NCI-H345 treated with DMSO at 0.1 percent for 48 hours (cell line): ENCODE results near the gene PACS2.

ENCODE experiments used
- DNase-seq: peaks from one replicate; lab custom pipeline; 2025; ENCODE audit not compliant: unreplicated experiment; lab: John Stamatoyannopoulos, UW

PACS2 gene

DNA sequence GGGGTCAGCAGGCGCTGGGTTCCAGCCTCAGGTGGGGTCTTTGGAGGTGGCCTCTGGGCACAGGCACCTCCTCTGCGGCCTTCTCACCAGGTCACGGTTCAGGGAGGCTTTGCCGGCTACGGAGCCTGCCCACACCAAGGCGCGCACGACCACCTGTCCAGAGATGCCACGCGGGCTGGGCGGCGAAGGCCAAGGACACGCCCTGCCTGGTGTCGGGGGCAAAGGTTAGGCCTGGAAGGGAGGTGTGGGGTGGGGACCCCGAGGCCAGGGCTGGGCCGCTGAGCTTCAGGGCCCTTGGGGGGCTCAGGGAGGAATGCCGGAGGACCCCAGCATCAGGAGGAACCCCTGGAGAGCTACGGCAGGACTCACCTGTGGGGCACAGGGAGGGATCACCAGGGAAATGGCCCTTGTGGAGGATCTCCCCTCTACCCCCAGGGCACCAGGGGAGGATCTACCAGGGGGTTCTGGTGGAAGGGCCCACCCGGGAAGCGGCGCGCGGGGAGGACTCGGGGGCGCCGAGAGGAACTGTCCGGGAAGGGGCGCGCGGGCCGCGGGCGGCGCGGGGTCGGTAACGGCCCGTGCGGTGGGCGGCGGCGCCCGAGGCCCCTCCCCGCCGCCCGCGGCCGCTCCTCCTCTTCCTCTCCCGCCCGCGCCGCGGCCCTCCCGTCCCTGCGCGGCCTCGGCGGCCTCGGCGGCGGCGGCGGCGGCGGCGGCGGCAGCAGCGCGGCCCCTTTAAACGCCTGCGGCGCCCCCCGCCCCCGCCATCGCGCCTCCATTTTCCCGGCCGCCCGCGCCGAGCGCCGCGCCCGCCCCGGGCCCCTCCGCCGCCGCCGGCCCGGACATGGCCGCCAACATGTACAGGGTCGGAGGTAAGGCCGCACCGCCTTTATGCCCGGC lies 104.9 kb downstream of the PACS2 start, which contains the start of gene MTA1:
MTA1 (plus strand) TSS at position 633 of the 897 bp plus-strand sequence; CDS start at position 842, 209 bp downstream.
- DNase-seq, result no peak

DNA sequence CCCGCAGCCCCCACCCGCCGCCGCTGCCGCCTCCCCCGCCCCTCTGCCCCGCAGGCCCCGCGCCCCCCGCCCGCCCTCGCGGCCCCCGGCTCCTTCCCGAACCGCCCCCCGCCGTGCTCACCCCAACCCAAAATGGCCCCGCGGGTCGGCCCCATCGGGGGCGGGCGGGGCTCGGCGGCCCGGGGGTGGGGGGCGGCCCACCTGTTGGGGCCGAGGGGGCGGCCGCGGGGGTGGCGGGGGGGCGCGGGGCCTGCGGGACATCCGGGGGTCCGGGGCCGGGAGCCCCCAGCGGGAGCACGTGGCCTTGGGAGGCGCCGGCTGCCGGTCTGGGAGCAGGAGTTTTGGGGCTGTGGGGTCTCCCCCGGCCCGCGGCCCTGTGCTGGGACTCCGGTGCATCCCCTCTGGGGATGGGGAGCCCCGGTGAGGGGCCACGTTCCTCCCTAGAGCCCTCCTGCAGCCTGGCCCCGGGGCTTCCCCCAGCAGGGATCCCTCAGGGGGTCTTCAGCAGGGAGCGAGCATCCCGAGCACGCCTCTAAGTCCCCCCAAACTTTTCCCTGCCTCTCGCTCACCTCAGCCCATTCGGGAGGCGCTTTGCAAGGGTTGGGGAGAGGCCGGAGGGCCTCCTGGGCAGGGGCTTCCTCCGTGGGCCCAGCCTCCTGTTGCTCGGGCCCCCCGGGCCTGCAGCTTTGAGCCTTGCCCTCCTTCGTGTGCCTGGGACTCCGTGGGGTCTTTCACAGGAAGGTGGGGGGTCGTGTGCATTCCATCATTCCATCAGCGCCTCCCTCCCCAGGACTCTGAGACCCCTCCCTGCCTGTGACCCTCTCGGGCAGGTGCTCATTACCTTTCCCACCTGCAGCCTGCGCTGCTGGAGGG lies 105.8 kb downstream of the PACS2 start:
- DNase-seq, result no peak

DNA sequence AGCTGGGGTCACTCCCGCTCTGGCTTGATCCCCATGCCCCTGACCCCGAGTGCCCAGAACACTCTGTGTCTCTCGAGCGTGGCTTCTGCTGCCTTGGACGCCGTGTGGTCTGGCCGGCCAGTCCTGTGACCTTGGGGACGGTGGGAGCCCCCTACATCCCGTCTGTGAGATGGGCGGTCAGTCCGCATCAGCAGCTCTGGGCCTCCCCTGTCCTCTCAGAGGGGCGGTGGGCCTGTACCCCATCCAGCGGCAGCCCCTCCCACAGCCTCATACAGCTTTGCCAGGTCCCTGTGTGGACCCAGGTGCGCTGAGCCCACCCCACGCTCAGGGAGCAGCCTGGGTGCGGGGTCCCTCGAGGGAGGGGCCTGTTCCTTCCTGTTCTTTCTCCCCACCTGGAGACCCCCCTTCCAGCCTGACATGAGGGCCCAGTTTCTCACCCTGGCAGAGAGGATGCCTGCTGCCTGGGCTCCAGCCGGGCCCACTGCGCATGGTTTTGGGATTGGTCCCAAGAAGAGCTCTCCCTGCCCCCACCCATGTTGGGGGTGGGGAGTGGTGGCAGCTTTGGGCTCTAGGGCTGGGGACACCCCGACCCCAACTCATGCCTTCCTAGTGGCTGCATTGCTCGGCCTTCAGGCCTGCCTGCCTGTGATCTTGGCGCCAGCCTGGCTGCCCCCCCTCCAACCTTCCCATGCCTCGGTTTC lies 106.6 kb downstream of the PACS2 start:
- DNase-seq, result no peak

DNA sequence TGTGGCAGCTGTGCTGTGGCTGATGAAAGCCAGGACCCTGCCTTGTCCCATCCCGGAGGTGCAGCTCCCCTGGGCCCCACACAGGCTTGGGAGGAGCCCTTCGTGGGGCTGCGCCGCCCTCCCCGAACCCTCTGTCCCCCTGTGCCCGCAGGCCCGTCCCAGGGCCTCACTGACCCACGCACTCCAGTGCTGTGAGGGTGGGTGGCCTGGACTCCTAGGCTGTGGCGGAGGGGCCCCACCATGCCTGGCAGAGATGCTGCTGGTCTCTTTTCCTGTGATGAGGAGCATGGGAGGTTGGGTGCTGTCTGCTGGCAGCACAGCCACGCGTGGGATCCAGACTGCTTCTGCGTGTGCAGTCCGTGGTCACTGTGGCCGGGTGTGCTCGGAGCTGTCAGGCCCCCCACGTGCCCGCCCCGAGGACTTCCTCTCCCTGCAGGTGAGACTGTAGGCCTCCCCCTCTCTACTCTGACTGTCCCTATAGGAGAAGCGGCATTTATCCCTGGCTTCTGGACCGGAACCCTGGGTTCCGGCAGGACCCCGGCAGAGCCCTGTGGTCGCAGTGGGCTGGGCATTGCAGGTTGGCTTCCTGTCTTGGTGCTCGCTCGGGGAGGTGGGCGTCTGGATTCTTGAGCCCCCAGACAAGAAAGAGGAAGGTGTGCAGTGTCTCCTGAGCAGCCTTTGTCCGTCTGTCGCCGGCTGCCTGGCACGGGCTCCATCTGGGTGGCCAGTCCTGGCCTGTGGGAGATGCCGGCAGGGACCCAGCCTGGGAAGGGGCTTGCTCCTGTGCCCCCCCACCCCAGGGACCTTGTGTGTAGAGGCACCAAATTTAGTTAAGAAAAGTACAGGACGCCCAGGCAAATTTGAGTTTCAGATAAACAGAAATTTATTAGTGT lies 107.4 kb downstream of the PACS2 start:
- no peak for DNase-seq

DNA sequence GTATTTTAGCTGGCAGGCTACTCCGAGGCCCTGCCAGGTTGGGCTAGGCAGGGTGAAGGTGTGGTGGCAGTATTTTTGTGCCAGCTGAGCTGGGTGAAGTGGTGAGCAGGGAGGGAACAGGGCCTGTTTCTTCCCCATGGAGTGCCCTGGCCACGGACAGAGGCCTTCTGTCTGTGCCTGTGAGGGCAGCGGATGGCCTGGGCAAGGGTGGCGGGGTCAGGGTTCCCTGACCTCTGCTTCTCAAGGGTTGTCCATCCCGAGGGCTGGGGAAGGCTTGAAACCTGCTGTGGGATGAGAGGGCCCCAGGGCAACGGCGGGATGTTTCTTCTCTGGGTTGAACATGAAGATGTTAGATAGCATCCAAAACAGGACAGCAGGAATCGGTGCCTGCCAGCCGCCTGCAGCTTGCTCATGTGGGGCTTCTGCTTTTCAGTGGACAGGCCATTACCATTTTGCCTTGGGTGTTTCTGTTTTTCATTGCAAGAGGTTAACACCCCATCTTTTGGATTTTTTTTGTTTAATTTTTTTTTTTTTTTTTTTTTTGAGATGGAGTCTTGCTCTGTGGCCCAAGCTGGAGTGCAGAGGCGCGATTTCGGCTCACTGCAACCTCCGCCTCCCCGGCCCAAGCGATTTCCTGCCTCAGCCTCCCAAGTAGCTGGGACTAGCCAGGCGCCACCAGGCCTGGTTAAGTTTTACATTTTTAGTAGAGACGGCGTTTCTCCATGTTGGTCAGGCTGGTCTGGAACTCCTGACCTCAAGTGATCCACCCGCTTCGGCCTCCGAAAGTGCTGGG lies 108.3 kb downstream of the PACS2 start:
- DNase-seq, result no peak

DNA sequence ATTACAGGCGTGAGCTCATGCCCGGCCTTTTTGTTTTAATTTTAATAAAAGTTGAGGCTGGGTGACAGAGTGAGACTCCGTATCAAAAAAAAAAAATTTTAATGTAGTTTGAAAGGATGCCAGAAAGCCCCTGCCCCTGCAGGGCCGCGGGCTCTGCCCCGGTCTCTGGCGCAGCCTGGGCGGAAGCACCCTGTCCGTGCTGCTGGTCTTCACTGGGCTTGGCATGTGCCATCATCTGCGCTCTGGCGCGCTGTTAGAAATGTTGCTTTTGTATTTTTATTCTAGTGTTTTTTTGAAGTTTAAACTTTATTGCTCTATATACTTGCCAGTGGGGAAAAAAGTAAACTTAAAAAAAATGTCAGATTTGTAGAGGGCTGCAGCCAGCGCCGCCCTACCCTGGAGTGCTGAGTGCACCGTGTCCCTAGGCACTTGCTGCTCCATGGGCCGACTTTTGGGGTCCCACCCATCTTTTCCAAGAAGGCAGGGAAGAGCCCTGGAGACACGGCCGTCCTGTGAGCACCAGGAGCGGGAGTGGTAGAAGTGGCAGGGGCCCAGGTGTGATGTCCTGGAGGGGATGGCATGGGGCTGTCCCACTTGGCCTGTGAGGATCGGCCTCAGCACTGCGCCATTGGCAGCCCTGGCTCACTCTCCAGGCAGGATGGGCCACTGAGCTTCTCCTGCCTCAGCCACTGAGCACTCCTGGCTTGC lies 109.1 kb downstream of the PACS2 start:
- no peak for DNase-seq

DNA sequence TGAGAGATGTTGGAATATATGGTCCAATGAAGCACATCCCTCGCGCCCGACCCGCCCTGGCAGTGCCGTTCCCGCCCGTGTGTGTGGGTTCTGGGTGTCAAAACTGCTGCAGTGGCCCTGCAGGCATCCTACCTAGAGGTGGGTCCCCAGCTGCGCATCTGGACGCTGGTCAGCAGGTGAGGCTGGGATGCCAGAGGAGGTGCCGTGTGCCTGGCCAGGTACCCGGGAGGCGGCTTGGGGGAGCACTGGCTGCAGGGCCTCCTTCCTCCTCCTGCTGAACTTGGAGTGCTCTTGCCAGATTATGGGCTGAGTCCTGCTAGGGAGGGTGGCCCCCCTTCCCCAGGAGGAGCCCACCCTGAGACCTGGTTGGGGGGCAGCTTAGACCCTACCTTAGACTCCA lies 110.3 kb downstream of the PACS2 start:
- no peak for DNase-seq

DNA sequence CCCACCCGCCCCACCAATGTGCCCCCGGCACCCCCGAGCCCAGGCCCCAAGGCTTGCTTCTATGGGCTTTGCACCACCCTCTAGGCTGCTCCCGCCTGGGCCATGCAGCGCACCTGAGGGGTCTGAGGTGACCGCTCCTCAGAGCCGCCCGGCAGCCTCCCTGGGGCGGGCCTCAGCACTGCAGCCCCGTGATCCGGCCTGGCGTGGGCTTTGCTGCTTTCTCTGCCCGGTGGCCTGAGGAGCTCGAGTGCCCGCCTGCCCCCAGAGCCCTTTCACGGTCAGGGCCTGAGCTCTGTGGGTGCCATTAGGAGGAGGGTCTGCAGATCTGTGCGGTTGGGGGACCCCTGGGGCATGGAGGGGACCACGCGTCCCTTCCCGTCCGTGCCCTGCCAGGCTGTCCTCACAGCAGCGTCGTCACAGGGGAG lies 111.3 kb downstream of the PACS2 start:
- DNase-seq, result no peak

DNA sequence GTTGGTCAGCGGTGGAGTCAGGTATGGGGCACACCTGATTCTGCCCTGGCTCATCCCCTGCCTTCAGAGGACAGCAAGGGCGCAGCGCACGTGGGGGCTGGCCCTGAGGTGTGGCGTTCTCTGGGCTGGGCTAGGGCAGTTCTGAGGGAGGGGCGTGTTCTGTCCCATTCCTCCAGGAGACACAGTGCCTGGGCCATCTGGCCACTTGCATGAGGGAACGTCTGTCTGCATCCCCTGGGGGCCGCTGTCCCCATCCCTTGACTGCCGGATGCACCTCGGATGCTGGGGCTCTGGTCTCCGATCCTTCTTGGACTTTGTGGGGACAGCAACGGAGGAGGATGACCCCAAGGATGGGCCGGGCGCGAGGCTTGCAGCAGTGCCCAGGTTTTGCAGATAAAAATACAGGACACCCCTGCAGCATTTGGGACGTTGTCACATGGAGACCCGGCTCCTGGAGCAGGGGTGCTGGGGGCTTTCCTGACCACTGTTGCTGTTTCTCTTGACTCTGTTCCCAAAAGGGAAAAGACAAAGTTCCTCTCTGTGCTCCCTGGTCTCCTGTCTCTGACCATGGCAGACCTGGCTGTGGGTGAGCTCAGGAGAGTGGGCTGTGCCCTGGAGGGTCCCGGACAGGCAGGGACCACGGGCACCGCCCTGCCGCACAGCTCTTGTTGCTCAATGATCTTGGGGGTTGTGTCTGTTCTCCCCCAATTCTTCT lies 112.0 kb downstream of the PACS2 start:
- DNase-seq, result no peak

DNA sequence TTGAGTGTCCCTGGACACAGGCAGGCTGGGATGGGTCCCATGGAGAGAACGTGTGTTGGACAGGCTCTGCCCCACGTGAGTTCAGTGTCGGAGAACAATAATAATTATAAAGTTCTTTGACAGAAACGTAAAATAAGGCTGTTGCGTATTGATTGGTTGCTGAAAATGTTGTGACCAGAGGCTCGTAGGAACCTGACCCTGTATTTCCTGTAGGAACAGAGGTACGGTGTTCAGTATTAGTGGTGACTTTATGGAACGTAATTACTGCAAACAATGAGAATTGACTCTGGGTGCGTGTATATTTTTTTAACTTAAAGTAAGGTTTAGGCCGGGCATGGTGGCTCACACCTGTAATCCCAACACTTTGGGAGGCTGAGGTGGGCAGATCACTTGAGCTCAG lies 112.9 kb downstream of the PACS2 start:
- DNase-seq, result no peak

DNA sequence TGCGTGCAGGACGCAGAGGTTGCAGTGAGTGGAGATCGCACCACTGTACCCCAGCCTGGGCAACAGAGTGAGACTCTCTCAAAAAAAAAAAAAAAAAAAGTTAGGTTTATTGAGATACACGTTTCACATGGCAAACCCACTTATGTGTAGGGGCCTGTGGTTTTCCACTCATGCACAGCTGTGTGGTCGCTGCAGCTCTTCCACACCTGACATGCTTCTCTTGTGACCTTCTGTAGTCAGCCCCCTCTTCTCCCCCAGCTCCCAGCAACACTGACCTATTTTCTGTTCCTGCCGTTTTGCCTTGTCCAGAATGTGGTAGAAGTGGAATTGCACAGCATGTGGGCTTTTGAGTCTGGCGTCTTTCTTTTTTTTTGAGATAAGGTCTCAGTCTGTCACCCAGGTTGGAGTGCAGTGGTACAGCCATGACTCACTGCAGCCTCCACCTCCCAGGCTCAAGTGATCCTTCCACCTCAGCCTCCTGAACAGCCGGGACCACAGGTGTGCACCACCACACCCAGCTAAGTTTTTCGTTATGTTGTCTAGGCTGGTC lies 113.5 kb downstream of the PACS2 start:
- no peak for DNase-seq

DNA sequence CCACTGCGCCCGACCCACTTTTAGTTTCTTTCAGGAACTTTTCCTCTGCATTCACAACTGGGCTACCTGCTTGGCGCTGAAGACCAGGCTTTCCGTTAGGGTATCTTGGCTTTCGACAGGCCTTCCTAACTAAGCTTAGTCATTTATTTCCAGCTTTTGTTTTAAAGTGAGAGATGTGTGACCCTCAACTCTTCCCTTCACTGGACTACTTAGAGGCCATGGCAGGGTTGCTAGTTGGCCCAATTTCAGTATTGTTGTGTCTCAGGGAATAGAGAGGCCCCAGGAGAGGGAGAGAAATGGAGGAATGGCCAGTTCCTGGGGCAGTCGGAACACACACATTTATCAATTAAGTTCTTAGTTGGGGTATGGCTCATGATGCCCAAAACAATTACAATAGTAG lies 115.5 kb downstream of the PACS2 start:
- DNase-seq, result no peak

DNA sequence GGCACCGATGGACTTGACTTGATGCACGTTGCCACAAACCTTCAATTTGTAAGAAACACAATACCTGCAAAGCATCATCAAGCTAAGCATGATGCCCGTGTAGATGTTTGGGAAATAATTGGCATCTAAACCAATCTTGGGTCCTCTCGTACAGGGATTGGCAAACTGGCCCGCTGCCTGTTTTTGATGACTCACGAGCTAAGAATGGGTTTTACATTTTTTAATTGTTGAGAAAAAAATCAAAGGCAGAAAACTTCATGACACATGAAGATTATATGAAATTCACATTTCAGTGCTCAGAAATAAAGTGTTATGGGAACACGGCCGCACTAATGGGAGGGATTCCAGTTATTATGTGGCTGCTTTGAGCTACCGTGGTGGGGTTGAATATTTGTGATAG lies 116.0 kb downstream of the PACS2 start:
- no peak for DNase-seq

DNA sequence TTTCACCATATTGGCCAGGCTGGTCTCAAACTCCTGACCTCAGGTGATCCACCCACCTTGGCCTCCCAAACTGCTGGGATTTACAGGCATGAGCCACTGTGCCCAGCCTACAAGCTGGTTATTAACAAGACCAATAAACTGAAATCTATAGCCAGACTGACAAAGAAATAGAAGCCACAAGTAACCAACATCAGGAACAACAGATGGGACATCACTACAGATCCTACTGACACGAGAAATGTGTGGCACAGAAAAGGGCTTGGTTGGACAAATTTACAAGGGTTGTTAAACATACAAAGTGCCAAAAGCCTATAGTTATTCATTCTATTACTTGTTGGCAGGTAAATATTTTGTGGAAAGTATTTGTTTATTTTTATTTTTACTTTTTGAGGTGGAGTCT lies 116.7 kb downstream of the PACS2 start:
- DNase-seq, result no peak

DNA sequence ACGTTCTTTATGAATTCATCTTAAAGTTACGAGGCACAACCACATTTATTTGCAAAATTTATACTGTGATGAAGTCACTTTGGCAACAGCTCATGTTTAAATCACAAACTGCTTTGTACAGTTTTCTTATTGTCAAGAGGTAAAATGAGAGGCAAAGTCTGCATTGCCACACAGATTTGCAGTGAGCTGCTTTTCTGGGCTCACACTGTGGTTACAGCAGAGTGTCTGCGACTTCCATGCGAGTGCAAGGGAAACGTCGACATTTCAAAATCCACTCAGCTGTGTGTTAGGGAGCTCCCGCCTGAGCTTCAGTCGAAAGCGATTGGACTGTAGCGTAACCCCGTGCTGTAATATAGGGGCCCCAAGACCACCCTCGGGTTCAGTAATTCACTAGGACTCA lies 118.1 kb downstream of the PACS2 start:
- no peak for DNase-seq

DNA sequence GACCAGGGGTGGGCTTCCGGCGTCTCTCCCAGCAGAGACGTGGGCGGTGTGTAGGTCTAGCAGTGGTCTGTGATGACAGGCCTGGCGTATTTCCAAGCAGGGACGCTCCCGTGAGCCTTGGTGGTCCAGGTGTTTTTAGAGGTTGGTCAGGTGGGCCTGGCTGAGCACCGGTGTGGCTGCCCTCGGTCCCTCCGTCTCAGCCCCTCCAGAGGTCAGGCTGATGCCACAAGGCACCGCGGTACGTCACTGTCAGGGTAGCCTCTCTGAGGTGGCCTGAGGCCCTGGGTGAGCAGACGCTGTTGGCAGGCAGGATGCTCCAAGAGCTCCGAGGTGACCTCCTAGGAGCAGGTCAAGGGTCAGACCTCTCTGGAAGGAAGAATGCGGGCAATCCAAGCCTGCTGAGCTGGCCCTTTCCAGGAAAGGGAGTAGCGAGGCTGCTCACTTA lies 118.6 kb downstream of the PACS2 start:
- DNase-seq, result no peak

DNA sequence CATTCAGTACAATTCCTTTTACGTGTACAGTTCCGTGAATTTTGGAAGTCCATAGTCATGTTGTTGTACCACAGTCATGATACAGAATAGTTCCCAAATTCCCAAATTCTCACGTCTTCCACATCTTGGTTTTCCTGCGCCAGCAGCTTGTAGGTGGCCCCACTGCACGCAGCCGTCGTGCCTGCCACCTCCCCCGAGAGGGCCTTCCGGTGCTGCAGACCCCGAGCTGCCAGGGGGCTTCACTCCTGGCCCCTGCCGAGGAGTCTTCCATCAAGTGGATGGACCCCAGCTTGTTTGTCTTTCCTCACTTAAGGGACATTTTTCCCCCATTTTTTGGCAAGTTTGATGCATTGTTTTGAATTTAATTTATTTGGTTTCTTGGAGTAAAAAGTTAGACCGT lies 121.9 kb downstream of the PACS2 start:
- DNase-seq, result no peak
